ENCODE results near the gene RASL10A.

RASL10A gene

GRCh38 chr22:29343313-29343805 lies 27.9 kb upstream of the RASL10A start:
- peak; percentile 41 for DNase-seq (ENCODE audit: low read depth)
- no peak overlapping the region for H3K4me3 ChIP-seq (ENCODE audit: control insufficient read depth, low read depth, low read length)
- TF ChIP-seq CTCF (conservative IDR thresholded peaks at IDR 0.05; ENCODE audit: control insufficient read depth, insufficient read depth, low read depth, low read length), result no peak

GRCh38 chr22:29342577-29343312 lies 27.2 kb upstream of the RASL10A start:
- H3K4me3 ChIP-seq (ENCODE audit: control insufficient read depth, low read depth, low read length), result no peak overlapping the region
- TF ChIP-seq CTCF (conservative IDR thresholded peaks at IDR 0.05; ENCODE audit: control insufficient read depth, insufficient read depth, low read depth, low read length), result no peak
- no peak for DNase-seq (ENCODE audit: low read depth)

GRCh38 chr22:29342177-29342576 lies 26.7 kb upstream of the RASL10A start:
- no peak for DNase-seq (ENCODE audit: low read depth)
- H3K4me3 ChIP-seq (ENCODE audit: control insufficient read depth, low read depth, low read length), result no peak overlapping the region
- TF ChIP-seq CTCF (conservative IDR thresholded peaks at IDR 0.05; ENCODE audit: control insufficient read depth, insufficient read depth, low read depth, low read length), result no peak

GRCh38 chr22:29341849-29342127 lies 26.3 kb upstream of the RASL10A start:
- no peak overlapping the region for H3K4me3 ChIP-seq (ENCODE audit: control insufficient read depth, low read depth, low read length)
- DNase-seq (ENCODE audit: low read depth), result no peak
- TF ChIP-seq CTCF (conservative IDR thresholded peaks at IDR 0.05; ENCODE audit: control insufficient read depth, insufficient read depth, low read depth, low read length), result no peak

GRCh38 chr22:29341056-29341848 lies 25.8 kb upstream of the RASL10A start:
- DNase-seq (ENCODE audit: low read depth), result no peak
- TF ChIP-seq CTCF (conservative IDR thresholded peaks at IDR 0.05; ENCODE audit: control insufficient read depth, insufficient read depth, low read depth, low read length), result no peak
- H3K4me3 ChIP-seq (ENCODE audit: control insufficient read depth, low read depth, low read length), result no peak overlapping the region

GRCh38 chr22:29340566-29340965 lies 25.1 kb upstream of the RASL10A start:
- no peak for TF ChIP-seq CTCF (conservative IDR thresholded peaks at IDR 0.05; ENCODE audit: control insufficient read depth, insufficient read depth, low read depth, low read length)
- DNase-seq (ENCODE audit: low read depth), result no peak
- H3K4me3 ChIP-seq (ENCODE audit: control insufficient read depth, low read depth, low read length), result no peak overlapping the region
